Measurements from ENCODE around the gene ARHGAP10.

DNA sequence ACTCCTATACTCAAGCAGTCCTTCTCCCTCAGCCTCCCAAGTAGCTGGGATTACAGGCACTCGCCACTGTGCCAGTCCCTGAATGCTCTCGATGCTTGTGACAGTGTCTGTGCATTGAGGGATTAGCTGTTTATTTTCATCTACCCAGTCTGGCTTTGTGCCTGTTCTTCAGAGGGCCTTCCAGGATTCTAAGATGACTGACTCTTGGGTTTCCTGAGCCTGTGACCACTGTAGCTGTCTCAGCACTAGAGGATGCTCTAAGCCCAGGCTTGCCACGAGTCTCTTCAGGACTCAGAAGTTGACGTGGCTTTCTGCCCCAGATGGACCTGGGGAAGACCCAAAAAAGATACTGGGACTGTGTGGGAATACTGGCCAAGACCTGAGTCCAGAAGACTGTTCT, 201.4 kb downstream of the ARHGAP10 start:
- TF ChIP-seq CTCF (IDR thresholded peaks at IDR 0.05; ENCODE audit: low read depth, low read length): no peak
- TF ChIP-seq, protein P1, sequence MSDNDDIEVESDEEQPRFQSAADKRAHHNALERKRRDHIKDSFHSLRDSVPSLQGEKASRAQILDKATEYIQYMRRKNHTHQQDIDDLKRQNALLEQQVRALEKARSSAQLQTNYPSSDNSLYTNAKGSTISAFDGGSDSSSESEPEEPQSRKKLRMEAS (IDR thresholded peaks at IDR 0.05; ENCODE audit: low read depth, low read length): no peak

All from NB4 (cell line).